ENCODE data around the gene ZNF143. TPM values are rescaled to one million over a fixed set of nuclear protein-coding genes. Genes with fewer than 3 reads are reported as not detected.
A peak's percentile ranks its signal among the peaks of the same experiment; 100 is the strongest.

Gene ZNF143
- total and polyA plus RNA-seq, 2 of the 13 experiments (the other 11 are each of a cell fraction or from before 2014, with no cell fraction given), result 22.4 to 35.6 TPM

- TF ChIP-seq MAFF (IDR thresholded peaks at IDR 0.05; ENCODE audit: low read depth, low read length) (no peak), PCBP1 (IDR thresholded peaks at IDR 0.05; ENCODE audit: borderline replicate concordance, low read depth, low read length) (peak; percentile 96), GPBP1L1 (CRISPR knock-in tag; IDR thresholded peaks at IDR 0.05) (no peak), HOXD1 (CRISPR knock-in tag; IDR thresholded peaks at IDR 0.05) (peak; percentile 47; the same call in 1 of the 2 replicates), CERS6 (CRISPR knock-in tag; IDR thresholded peaks at IDR 0.05) (no peak), THAP11 (CRISPR knock-in tag; IDR thresholded peaks at IDR 0.05) (peak; percentile 92), ZNF747 (CRISPR knock-in tag; IDR thresholded peaks at IDR 0.05; ENCODE audit: borderline replicate concordance) (peak; percentile 65; the same call in 1 of the 2 replicates), WIZ (CRISPR knock-in tag; IDR thresholded peaks at IDR 0.05) (no peak), ZSCAN21 (CRISPR knock-in tag; IDR thresholded peaks at IDR 0.05; ENCODE audit: borderline replicate concordance) (0 out of 2 replicates have a peak, but pooled peaks have one; percentile 31), PAF1 (CRISPR knock-in tag; IDR thresholded peaks at IDR 0.05) (no peak), FIP1L1 (IDR thresholded peaks at IDR 0.05; ENCODE audit: borderline replicate concordance, insufficient read depth, low read depth, low read length) (0 out of 2 replicates have a peak, but pooled peaks have one; percentile 55), ZNF256 (CRISPR knock-in tag; conservative IDR thresholded peaks at IDR 0.05) (peak; percentile 44; the same call in 1 of the 2 replicates), ZNF883 (CRISPR knock-in tag; IDR thresholded peaks at IDR 0.05; ENCODE audit: not compliant biosample characterization) (peak; percentile 42), ZNF30 (CRISPR knock-in tag; IDR thresholded peaks at IDR 0.05) (peak; percentile 85; the same call in 1 of the 2 replicates), ERF (CRISPR knock-in tag; IDR thresholded peaks at IDR 0.05) (no peak; the same call in 1 of the 2 replicates), RNF2 (conservative IDR thresholded peaks at IDR 0.05; ENCODE audit: low read depth) (no peak), HOXA7 (CRISPR knock-in tag; IDR thresholded peaks at IDR 0.05) (no peak), TFDP1 (CRISPR knock-in tag; IDR thresholded peaks at IDR 0.05; ENCODE audit: borderline replicate concordance) (peak; percentile 71; the same call in 1 of the 2 replicates), CENPT (CRISPR knock-in tag; IDR thresholded peaks at IDR 0.05; ENCODE audit: low read depth) (no peak), REXO4 (CRISPR knock-in tag; IDR thresholded peaks at IDR 0.05; ENCODE audit: borderline replicate concordance) (no peak)
- TF ChIP-seq, protein P1, sequence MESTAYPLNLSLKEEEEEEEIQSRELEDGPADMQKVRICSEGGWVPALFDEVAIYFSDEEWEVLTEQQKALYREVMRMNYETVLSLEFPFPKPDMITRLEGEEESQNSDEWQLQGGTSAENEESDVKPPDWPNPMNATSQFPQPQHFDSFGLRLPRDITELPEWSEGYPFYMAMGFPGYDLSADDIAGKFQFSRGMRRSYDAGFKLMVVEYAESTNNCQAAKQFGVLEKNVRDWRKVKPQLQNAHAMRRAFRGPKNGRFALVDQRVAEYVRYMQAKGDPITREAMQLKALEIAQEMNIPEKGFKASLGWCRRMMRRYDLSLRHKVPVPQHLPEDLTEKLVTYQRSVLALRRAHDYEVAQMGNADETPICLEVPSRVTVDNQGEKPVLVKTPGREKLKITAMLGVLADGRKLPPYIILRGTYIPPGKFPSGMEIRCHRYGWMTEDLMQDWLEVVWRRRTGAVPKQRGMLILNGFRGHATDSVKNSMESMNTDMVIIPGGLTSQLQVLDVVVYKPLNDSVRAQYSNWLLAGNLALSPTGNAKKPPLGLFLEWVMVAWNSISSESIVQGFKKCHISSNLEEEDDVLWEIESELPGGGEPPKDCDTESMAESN (CRISPR knock-in tag; conservative IDR thresholded peaks at IDR 0.05), result 0 out of 2 replicates have a peak, but pooled peaks have one; percentile 12
- TF ChIP-seq, protein P2, sequence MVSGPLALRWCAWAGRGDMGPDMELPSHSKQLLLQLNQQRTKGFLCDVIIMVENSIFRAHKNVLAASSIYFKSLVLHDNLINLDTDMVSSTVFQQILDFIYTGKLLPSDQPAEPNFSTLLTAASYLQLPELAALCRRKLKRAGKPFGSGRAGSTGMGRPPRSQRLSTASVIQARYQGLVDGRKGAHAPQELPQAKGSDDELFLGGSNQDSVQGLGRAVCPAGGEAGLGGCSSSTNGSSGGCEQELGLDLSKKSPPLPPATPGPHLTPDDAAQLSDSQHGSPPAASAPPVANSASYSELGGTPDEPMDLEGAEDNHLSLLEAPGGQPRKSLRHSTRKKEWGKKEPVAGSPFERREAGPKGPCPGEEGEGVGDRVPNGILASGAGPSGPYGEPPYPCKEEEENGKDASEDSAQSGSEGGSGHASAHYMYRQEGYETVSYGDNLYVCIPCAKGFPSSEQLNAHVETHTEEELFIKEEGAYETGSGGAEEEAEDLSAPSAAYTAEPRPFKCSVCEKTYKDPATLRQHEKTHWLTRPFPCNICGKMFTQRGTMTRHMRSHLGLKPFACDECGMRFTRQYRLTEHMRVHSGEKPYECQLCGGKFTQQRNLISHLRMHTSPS (CRISPR knock-in tag; IDR thresholded peaks at IDR 0.05; ENCODE audit: low read depth), result no peak
Measured at GRCh38 chr11:9460322-9461062, at the start of gene ZNF143 (continued).
